GM23338 (cell line): ENCODE measurements around the gene PPFIBP1. TPM values are rescaled to one million over a fixed set of nuclear protein-coding genes. Genes with fewer than 3 reads are reported as not detected.

ENCODE experiments used
- ATAC-seq: fragments of 200-7000 bp; cut with Tn5 transposase; 3 replicates; pipeline ENCODE4 v1.9.1; 2020
- DNase-seq: peaks from one replicate; pipeline ENCODE4 v3.0.0-alpha.2; 2015; ENCODE audit warnings: low spot score
- H2AFZ ChIP-seq: fragments of 200-600 bp; sonication (generic); 2 replicates; pipeline ENCODE4 v1.8.0; 2016; ENCODE audit warnings: antibody characterized with exemption, mild to moderate bottlenecking, moderate library complexity
- H3F3A ChIP-seq: fragments of 200-600 bp; sonication (generic); replicated peaks from 2 replicates; pipeline ENCODE4 v1.8.0; 2017; ENCODE audit warnings: antibody characterized with exemption, mixed run types, low read depth
- H3K27ac ChIP-seq: fragments of 200-600 bp; sonication (generic); 2 replicates; pipeline ENCODE4 v1.6.1; 2016; ENCODE audit warnings: low read depth
- H3K27me3 ChIP-seq: fragments of 200-600 bp; sonication (generic); 2 replicates; pipeline ENCODE4 v1.8.0; 2016; ENCODE audit warnings: mild to moderate bottlenecking, mixed run types, moderate library complexity; ENCODE audit not compliant: insufficient read depth
- H3K36me3 ChIP-seq: fragments of 200-600 bp; sonication (generic); 2 replicates; pipeline ENCODE4 v1.8.0; 2016; ENCODE audit warnings: mild to moderate bottlenecking; ENCODE audit not compliant: insufficient read depth
- H3K4me1 ChIP-seq: fragments of 200-600 bp; sonication (generic); 2 replicates; pipeline ENCODE4 v1.8.0; 2016; ENCODE audit warnings: mild to moderate bottlenecking, moderate library complexity; ENCODE audit not compliant: insufficient read depth
- H3K4me2 ChIP-seq: fragments of 200-600 bp; sonication (generic); 2 replicates; pipeline ENCODE4 v1.7.1; 2017; ENCODE audit warnings: mixed run types
- H3K4me3 ChIP-seq: fragments of 200-600 bp; sonication (generic); 2 replicates; pipeline ENCODE4 v1.6.1; 2016; ENCODE audit warnings: mixed run types
- H3K79me2 ChIP-seq: fragments of 200-600 bp; sonication (generic); replicated peaks from 2 replicates; pipeline ENCODE4 v1.8.0; 2017; ENCODE audit warnings: mild to moderate bottlenecking; ENCODE audit not compliant: insufficient read depth
- H3K9me2 ChIP-seq: fragments of 200-600 bp; sonication (generic); 2 replicates; pipeline ENCODE4 v1.8.0; 2017; ENCODE audit not compliant: insufficient read depth
- H4K20me1 ChIP-seq: fragments of 200-600 bp; sonication (generic); replicated peaks from 2 replicates; pipeline ENCODE4 v1.8.0; 2017; ENCODE audit warnings: mild to moderate bottlenecking; ENCODE audit not compliant: insufficient read depth
- H3K27ac Mint-ChIP-seq: 2 replicates; pipeline ENCODE4 v1.8.0; 2020; ENCODE audit warnings: inconsistent platforms, mild to moderate bottlenecking, moderate library complexity, mixed read lengths
- H3K27me3 Mint-ChIP-seq: 3 replicates; pipeline ENCODE4 v1.8.0; 2022; ENCODE audit warnings: low read depth, mild to moderate bottlenecking, moderate library complexity, mixed read lengths, inconsistent platforms; ENCODE audit not compliant: insufficient read depth, poor library complexity
- H3K36me3 Mint-ChIP-seq: 3 replicates; pipeline ENCODE4 v1.8.0; 2021; ENCODE audit warnings: low read depth, mild to moderate bottlenecking, inconsistent platforms, moderate library complexity, mixed read lengths
- H3K4me1 Mint-ChIP-seq: 3 replicates; pipeline ENCODE4 v1.8.0; 2020; ENCODE audit warnings: mild to moderate bottlenecking, inconsistent platforms, mixed read lengths
- H3K4me3 Mint-ChIP-seq: 3 replicates; pipeline ENCODE4 v1.8.0; 2021; ENCODE audit warnings: moderate library complexity, mild to moderate bottlenecking, inconsistent platforms, mixed read lengths
- H3K9me3 Mint-ChIP-seq: 3 replicates; pipeline ENCODE4 v1.8.0; 2020; ENCODE audit warnings: moderate library complexity, mild to moderate bottlenecking, inconsistent platforms, mixed read lengths
- EZH2 ChIP-seq: fragments of 200-600 bp; sonication (generic); IDR thresholded peaks from one replicate; pipeline ENCODE4 v1.8.0; 2017; ENCODE audit warnings: antibody characterized with exemption, mild to moderate bottlenecking, low read depth; ENCODE audit not compliant: unreplicated experiment
- EZH2phosphoT487 ChIP-seq: fragments of 200-600 bp; sonication (generic); IDR thresholded peaks from one replicate; pipeline ENCODE4 v1.8.1; 2018; ENCODE audit warnings: antibody characterized with exemption; ENCODE audit not compliant: unreplicated experiment
- JUNB ChIP-seq: IDR thresholded peaks from one replicate; pipeline ENCODE4 v1.6.1; 2016; ENCODE audit warnings: antibody characterized with exemption; ENCODE audit not compliant: unreplicated experiment
- NANOG ChIP-seq: IDR thresholded peaks from 2 replicates; pipeline ENCODE4 v1.6.1; 2016; ENCODE audit warnings: antibody characterized with exemption, borderline replicate concordance
- POLR2AphosphoS5 ChIP-seq: IDR thresholded peaks from 2 replicates; pipeline ENCODE4 v1.6.1; 2016; ENCODE audit warnings: antibody characterized with exemption, low read depth
- STAT1 ChIP-seq: IDR thresholded peaks from one replicate; pipeline ENCODE4 v1.6.1; 2016; ENCODE audit warnings: antibody characterized with exemption; ENCODE audit not compliant: unreplicated experiment
- ZNF114 ChIP-seq: fragments of 250-450 bp; sonication (Bioruptor Pico); IDR thresholded peaks from 2 replicates; pipeline ENCODE4 v1.5.0; 2020; ENCODE audit warnings: mild to moderate bottlenecking, moderate library complexity
- ZNF331 ChIP-seq: fragments of 250-450 bp; sonication (Bioruptor Pico); IDR thresholded peaks from 2 replicates; pipeline ENCODE4 v1.5.0; 2020; ENCODE audit warnings: low read depth, mild to moderate bottlenecking, moderate library complexity
- polyA plus RNA-seq: library from polyadenylated mRNA; unstranded; fragments of >200 nt; fragmentation: Nextera tagmentation; extraction: Ambion mirVana; gene quantifications from 2 replicates; pipeline ENCODE4 v1.2.1, GENCODE V29; 2016
- total RNA-seq: library from RNA; depleted of rRNA; stranded (reverse); fragments of >200 nt; shearing (Covaris generic); gene quantifications from 2 replicates; pipeline ENCODE4 v1.2.3, GENCODE V29; 2014
- TF ChIP-seq, protein P1 (sequence below): IDR thresholded peaks from one replicate; pipeline ENCODE4 v1.6.1; 2018; ENCODE audit warnings: antibody characterized with exemption; ENCODE audit not compliant: unreplicated experiment
- TF ChIP-seq, protein P2 (sequence below), 2 experiments: fragments of 200-600 bp in 1 of 2; sonication (generic) in 1 of 2; conservative IDR thresholded peaks; 2 replicates each; pipeline versions ENCODE4 v1.5.1 to v1.6.1; 2016 to 2017; ENCODE audit warnings: antibody characterized with exemption in 2 of 2, low read depth in 2 of 2, mild to moderate bottlenecking in 2 of 2, moderate library complexity in 1 of 2
- TF ChIP-seq, protein P3 (sequence below): IDR thresholded peaks from 2 replicates; pipeline ENCODE4 v1.6.1; 2016; ENCODE audit warnings: antibody characterized with exemption

PPFIBP1 gene
- total and polyA plus RNA-seq, 2 experiments from 2014 or later, result 33.2 to 41.9 TPM

DNA sequence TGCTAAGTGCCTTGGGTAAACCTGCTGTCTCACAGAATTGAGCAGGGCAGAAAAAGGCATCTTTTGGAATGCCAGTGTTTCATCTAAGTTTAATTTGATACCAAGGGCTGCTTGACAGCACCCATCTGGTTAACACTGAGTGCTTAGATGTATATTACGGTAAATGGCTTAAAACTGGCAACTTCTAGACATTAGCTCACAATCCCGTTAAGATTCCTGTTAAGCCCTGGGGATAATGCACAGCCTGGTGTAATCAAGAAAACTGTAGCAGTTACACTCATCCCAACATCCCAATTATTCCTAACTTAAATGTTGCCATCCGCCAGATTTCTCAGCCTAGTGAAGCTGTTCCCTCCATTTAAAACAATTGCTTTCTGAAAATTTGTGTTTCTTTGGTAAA lies 29.9 kb downstream of the PPFIBP1 start (continued):
- TF ChIP-seq, protein P1, sequence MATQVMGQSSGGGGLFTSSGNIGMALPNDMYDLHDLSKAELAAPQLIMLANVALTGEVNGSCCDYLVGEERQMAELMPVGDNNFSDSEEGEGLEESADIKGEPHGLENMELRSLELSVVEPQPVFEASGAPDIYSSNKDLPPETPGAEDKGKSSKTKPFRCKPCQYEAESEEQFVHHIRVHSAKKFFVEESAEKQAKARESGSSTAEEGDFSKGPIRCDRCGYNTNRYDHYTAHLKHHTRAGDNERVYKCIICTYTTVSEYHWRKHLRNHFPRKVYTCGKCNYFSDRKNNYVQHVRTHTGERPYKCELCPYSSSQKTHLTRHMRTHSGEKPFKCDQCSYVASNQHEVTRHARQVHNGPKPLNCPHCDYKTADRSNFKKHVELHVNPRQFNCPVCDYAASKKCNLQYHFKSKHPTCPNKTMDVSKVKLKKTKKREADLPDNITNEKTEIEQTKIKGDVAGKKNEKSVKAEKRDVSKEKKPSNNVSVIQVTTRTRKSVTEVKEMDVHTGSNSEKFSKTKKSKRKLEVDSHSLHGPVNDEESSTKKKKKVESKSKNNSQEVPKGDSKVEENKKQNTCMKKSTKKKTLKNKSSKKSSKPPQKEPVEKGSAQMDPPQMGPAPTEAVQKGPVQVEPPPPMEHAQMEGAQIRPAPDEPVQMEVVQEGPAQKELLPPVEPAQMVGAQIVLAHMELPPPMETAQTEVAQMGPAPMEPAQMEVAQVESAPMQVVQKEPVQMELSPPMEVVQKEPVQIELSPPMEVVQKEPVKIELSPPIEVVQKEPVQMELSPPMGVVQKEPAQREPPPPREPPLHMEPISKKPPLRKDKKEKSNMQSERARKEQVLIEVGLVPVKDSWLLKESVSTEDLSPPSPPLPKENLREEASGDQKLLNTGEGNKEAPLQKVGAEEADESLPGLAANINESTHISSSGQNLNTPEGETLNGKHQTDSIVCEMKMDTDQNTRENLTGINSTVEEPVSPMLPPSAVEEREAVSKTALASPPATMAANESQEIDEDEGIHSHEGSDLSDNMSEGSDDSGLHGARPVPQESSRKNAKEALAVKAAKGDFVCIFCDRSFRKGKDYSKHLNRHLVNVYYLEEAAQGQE, result no peak
- TF ChIP-seq ZNF114 (no peak), JUNB (no peak), STAT1 (no peak)
- TF ChIP-seq, protein P2, sequence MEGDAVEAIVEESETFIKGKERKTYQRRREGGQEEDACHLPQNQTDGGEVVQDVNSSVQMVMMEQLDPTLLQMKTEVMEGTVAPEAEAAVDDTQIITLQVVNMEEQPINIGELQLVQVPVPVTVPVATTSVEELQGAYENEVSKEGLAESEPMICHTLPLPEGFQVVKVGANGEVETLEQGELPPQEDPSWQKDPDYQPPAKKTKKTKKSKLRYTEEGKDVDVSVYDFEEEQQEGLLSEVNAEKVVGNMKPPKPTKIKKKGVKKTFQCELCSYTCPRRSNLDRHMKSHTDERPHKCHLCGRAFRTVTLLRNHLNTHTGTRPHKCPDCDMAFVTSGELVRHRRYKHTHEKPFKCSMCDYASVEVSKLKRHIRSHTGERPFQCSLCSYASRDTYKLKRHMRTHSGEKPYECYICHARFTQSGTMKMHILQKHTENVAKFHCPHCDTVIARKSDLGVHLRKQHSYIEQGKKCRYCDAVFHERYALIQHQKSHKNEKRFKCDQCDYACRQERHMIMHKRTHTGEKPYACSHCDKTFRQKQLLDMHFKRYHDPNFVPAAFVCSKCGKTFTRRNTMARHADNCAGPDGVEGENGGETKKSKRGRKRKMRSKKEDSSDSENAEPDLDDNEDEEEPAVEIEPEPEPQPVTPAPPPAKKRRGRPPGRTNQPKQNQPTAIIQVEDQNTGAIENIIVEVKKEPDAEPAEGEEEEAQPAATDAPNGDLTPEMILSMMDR (conservative IDR thresholded peaks at IDR 0.05; ENCODE audit: low read depth in 2 of 2), result no peak
- TF ChIP-seq, protein P3, sequence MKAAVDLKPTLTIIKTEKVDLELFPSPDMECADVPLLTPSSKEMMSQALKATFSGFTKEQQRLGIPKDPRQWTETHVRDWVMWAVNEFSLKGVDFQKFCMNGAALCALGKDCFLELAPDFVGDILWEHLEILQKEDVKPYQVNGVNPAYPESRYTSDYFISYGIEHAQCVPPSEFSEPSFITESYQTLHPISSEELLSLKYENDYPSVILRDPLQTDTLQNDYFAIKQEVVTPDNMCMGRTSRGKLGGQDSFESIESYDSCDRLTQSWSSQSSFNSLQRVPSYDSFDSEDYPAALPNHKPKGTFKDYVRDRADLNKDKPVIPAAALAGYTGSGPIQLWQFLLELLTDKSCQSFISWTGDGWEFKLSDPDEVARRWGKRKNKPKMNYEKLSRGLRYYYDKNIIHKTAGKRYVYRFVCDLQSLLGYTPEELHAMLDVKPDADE, result no peak

DNA sequence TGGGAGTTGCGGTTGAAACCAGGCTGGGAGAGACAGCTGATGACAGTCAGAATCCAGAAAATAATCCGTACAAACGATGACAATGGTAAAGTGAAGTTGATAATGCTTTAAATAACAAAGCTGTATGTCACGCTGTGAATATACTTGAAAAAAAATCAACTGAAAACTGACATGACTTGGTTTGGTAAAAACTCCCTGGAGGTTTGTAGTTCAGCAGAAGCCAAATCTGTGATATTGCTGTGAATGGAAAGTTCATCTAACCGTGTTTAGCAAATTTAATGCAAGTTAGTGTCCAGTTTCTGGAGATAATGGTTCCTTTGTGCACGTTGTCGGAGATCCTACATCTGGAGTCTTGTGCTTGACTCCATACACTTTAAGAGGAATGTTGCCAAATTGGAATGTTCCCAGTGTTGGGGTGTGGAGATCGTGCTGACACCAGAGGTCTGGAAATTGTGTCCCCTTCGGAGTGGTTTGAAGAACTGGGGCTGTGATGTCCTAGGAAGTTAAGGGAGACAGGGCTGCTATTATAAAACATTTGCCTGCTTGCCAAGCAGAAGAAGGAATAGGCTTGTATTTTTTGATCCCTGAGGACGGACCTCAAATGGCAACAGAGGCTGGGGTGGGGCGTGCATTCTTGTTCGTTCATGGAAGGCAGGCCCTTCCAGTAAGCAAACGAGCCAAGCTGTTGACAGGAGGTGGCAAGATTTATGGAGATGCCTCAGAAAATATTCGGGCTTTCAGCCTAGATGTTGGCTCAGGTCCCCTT lies 30.6 kb downstream of the PPFIBP1 start:
- H3K27me3 ChIP-seq, result no peaks in the 10 kb centered on the region
- H3F3A ChIP-seq, result no peaks in the 10 kb centered on the region
- Mint-ChIP-seq H3K36me3 (no peaks in the 10 kb centered on the region), H3K4me1 (peaks cover 45% of the 10 kb centered on the region), H3K9me3 (no peaks in the 10 kb centered on the region), H3K27me3 (peaks cover 3% of the 10 kb centered on the region), H3K4me3 (no peak overlapping the region), H3K27ac (no peak overlapping the region)
- no peak overlapping the region for H2AFZ ChIP-seq
- DNase-seq (no peak), ATAC-seq (no peak)
- H3K4me3 ChIP-seq, result no peak overlapping the region
- peaks cover 17% of the 10 kb centered on the region for H4K20me1 ChIP-seq
- H3K4me2 ChIP-seq, result no peak overlapping the region
- peaks cover 58% of the 10 kb centered on the region for H3K79me2 ChIP-seq
- no peak overlapping the region for H3K27ac ChIP-seq
- no peaks in the 10 kb centered on the region for H3K36me3 ChIP-seq
- H3K4me1 ChIP-seq, result peaks cover 15% of the 10 kb centered on the region
- H3K9me2 ChIP-seq, result no peaks in the 10 kb centered on the region
- TF ChIP-seq POLR2AphosphoS5 (no peak), STAT1 (no peak), EZH2 (no peak), ZNF331 (CRISPR knock-in tag) (no peak), JUNB (no peak), EZH2phosphoT487 (no peak), NANOG (no peak)
